HG02852 (cell line): ENCODE measurements around the gene KASH5.
"Not testable (repeated sequence)": the region's sequence is repeated elsewhere in the genome, so short reads cannot be mapped to it uniquely, and the experiment has no call there.

ENCODE experiments used
- ATAC-seq: cut with Tn5 transposase; IDR thresholded peaks from one replicate; pipeline ENCODE4 v1.9.1; 2021; ENCODE audit warnings: mild to moderate bottlenecking, moderate library complexity; ENCODE audit not compliant: unreplicated experiment

Gene KASH5

DNA sequence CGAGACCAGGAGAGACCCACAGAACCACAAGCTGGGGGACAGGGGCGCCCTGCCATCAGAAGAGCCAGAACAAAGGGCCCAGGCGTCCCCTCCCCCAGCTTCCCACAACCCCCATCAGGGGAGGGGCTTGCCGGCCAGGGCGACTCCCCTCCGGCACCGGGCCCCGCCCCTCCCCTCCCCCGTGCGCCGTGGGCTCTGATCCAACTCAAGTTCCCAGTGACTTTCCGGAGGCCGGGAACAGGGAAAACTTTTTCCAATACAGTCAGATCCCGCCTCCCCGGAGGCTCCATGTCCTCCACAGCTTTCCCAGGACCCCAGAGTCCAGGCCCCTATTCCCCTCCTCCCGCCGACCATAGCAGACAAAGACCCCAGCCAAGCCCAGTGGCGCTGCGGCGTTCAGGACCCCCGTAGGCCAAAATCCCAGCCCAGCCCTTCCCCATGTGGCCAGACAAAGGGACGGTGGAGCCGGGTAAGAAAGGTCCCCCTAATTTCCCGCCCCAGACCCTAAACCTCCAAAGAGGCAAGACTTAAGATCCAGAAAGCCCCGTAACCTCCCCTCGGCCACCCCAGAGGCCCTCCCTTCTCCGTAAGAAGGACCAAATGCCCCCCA lies 26.5 kb upstream of the KASH5 start:
- ATAC-seq, result no peak

DNA sequence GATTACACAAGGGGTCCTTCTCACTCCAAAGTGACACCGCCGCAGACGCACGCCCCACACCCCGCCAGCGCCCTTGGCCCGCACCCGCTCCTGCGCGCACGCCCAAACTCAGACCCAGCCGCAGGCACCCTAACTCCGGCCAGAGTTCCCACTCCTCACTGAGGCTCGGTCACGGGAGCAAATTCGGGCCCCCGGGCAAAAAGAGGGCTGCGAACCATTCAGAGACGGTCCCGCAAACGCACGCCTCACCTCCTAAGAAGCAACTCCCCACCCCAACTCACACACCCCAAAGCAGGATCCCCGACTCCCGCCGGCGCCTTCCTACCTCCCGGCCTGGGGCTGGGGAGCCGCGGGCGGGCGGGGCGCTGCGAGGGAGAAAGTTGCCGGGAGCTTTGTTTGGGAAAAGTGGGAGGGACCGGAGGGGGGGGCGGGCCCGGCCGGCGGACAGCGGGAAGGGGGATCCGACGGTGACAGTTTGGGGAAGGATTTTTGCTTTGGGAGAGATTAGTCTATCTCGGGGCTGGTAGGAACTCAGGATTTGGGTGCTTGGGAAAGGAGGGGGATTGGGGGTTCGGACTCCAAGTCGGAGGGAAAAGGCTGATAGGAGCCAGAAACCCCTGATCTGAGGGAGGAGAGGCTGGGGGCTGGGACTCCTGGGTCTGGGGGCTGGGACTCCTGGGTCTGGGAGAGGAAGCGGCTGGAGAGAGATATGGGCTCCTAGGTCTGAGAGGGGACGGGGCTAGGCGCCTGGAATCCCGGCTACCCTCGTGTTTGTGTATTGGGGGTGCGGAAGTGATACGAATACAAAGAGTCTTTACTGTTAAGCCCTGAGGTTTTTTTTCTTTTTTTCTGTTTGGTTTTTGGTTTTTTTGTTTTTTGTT lies 25.8 kb upstream of the KASH5 start, which contains the start of gene TEAD2:
TEAD2 (minus strand) TSS at position 369 of the 881 bp plus-strand sequence. CDS start 2,341 bp downstream, outside the sequence.
- ATAC-seq, result no peak

DNA sequence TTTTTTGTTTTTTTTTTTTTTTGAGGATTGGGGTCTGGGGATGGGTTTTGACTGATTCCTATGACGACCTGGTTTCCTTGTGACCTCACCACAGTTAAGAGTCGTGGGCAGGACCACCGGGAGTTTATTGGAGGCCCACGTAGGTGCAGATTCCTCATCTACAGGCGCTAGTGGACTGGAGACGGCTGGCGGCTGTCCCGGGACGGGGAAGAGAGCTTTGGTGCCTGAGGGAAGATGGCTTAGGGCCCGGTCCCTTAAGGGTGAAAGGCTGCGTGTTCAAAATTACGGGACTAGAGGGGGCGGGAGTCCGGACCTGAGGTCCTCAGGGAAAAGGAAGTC lies 25.2 kb upstream of the KASH5 start:
- no peak for ATAC-seq

DNA sequence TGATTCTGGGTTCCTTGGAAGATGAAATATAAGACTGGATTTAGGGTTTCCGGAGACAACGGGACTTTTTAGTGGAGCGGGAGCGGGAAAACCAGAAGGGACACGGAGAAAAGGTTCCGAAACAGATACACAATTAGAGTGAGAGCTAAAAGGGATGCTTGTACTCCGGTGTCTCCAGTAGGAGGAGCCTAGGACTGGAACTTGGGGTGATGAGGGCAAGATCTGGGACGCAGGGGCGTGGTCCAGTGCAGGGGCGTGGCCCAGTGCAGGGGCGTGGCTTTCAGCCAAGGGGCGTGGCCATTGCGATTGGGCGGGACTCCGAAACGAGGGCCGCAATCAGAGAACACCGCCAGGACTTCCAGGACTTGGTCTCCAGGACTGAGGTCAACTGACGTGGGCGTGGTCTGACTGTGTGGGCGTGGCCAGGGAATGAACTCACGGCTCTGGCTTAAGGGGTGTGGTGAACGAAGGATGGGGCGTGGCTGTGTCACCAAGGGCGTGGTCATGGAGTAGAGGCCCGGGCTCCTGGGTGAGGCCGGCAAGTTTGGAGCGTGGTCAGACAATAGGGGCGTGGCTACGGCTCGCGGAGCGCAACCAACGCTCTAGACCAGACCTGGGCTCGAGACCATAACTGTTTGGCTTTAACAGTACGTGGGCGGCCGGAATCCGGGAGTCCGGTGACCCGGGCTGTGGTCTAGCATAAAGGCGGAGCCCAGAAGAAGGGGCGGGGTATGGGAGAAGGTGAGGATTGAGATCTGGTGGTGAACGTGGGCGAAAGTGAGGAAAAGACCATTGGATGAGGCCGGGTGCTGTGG lies 24.6 kb upstream of the KASH5 start, which contains the start of gene DKKL1:
DKKL1 (plus strand) TSS at position 610 of the 815 bp plus-strand sequence; CDS start at position 732, 122 bp downstream.
- ATAC-seq, result no peak

DNA sequence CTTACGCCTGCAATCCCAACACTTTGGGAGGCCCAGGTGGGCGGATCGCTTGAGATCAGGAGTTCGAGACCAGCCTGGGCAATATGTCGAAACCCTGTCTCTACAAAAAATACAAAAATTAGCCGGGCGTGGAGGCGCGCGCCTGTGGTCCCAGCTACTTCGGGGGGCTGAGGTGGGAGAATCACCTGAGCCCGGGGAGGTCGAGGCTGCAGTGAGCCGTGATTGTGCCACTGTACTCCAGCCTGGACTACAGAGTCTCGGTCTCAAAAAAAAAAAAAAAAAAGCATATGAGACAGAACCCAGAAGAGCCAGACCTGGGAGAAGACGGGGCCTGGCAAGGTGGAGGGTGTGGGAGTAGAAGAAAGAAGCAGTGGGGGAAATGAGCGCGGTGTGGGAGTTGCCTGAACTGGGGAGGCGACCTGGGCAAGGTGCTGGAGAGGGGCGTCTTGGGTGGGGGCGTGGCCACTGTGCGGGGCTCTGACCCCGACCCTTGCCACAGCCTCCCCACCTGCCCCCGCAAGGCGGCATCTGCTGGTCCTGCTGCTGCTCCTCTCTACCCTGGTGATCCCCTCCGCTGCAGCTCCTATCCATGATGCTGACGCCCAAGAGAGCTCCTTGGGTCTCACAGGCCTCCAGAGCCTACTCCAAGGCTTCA lies 23.8 kb upstream of the KASH5 start:
- ATAC-seq, result no peak

DNA sequence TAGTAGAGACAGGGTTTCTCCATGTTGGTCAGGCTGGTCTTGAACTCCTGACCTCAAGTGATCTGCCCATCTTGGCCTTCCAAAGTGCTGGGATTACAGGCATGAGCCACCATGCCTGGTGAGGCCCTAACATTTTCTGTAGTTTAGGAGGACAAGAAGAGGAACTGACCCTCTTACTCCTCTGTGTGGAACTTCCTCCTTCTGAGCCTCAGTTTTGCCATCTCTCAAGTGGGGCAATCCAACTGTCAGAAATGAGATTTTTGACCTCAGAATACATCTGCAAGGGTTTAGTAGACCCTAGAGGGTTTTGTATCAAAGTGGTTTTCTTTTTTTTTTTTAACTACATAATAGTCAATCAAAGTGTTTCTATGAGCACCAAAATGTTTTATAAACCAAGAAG lies 21.9 kb upstream of the KASH5 start:
- no peak for ATAC-seq

DNA sequence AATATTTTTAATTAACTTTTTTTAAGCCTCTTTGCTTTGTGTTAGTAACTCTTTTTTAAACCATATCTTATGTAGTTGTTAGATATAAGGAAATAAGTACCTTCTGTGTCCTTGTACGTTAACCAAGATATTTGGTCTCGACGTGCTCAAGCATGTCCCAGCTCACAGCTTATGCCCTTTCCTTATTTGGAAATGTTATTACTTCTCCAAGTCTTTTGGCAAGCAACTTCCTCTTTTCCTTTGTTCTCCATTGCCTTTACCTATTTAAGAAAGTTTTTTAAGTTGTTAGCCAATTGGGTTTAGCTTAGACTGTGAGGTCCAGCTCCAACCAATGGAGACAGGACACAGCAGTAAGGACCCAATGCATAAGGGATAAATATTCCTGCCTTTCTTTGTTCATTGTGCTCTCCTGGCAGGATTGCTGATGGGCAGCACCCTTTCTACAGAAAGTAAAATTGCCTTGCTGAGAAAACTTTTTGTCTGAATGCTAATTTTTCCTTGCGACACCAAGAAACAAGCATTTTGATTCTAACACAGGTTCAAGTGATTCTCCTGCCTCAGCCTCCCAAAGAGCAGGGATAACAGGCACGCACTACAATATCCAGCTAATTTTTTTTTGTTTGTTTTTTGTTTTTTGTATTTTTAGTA lies 19.2 kb upstream of the KASH5 start:
- no peak for ATAC-seq

DNA sequence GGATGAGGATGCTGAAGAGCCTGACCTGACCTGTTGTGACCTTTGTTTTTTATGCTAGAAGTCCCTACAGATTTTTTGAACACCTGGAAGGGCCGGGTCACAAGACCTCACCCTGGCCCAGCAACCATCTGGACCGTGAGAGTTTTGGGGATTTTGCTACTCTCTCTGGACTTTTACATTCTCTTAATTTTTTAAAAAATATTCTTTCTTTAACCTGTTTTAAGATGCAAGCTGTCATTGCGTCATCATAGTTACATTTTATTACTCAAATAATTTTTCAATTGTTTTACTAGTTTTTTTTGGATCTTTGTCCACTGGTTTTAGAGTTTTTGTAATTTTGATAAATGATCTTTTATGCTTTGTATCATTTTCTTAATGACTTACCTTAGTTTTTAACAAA lies 16.9 kb upstream of the KASH5 start:
- ATAC-seq, result no peak

DNA sequence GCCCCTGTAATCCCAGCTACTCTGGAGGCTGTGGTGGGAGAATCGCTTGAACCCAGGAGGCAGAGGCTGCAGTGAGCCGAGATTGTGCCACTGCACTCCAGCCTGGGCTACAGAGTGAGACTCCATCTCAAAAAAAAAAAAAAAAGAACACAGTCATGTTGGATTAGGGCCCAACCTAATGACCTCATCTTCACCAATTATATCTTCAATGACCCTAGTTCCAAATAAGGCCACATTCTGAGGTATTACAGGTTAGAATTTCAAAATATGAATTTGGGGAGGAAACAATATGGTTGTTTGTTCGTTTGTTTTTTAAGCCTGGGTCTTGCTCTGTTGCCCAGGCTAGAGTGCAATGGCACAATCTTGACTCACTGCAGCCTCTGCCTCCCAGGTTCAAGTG lies 14.9 kb upstream of the KASH5 start:
- not testable (repeated sequence) for ATAC-seq

DNA sequence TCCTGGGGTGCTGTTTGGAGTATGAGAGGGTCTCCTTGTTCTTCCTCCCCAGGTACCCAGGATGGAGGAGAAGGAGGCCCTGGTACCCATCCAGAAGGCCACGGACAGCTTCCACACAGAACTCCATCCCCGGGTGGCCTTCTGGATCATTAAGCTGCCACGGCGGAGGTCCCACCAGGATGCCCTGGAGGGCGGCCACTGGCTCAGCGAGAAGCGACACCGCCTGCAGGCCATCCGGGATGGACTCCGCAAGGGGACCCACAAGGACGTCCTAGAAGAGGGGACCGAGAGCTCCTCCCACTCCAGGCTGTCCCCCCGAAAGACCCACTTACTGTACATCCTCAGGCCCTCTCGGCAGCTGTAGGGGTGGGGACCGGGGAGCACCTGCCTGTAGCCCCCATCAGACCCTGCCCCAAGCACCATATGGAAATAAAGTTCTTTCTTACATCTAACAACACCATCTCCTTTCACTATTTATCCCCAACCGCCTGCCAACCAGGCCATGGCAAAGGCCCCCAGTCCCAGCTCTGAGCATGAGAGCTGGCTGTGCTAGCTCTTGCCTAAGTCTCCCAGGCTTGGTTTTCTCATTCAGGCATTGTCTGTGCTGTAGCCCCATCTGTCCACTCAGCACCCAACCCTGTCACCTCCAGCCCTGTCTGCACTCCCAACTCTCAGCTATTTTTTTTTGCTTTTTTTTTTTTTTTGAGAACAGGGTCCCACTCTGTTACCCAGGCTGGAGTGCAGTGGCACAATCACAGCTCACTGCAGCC lies 13.2 kb upstream of the KASH5 start:
- ATAC-seq, result no peak

DNA sequence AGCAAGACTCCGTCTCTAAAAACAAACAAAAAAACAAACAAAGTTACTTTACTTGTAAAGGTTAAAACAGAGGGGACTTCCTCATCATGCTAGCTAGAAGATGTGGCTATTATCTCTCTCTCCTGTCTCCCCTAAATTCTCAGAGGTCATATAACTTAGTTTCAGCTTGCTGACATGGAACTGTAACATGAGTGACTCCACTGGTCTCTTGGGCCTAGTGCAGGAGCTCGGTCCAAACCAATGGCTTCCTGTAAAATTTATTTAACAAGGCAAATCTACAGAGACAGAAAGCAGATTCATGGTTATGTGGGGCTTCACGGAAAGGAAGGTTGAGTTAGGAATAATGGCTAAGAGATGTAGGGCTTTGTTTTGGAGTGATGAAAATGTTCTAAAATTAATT lies 9.5 kb upstream of the KASH5 start:
- no peak for ATAC-seq

DNA sequence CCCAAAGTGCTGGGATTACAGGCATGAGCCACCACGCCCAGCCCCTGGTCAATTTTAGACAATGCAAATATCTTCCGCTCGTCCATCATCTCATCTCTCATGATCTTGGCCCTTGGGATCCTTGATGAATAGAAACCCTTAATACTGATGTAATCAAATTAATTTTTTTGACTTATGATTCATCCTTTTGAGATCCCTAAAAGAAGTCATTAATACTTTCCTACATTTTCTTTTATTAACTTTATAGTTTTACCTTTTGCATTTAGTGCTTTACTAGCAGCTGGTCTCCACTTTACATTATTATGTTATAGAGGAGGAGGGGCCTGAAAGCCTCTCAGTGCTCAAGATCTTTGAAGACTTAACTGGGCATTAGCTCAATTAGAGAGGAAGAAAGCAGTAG lies 7.7 kb upstream of the KASH5 start:
- ATAC-seq, result no peak

DNA sequence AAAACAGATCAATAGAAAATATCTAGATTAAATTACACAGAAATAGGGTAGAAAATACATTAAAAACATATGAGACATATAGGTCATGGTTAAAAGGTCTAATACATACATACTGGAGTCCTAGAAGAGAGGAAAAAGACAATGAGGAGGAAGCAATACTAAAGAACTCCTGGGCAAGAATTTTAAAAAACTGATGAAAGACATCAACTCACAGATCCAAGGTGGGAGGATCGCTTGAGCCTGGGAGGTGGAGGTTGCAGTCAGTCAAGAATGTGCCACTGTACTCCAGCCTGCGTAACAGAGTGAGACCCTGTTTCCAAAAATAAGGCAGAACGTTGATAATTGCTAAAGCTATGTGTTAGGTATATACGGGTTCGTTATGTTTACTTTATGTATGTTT lies 5.4 kb upstream of the KASH5 start:
- no peak for ATAC-seq

DNA sequence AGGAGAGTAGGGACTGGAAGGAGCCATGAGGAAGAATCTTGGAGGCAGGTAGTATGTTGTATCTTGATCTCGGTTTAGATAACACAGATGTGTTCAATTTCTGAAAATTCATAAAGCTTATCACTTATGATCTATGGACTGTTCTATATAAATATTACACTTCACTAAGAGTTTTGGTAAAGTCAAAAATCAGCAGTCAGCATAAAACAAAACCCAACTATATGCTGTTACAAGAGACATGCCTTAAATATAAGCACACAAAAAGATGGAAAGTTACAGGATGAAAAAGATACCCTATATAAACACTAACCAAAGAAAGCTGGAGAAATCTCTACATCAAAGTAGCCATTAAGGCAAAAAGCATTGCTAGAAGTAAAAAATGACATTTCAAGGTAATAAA lies 4.5 kb upstream of the KASH5 start:
- ATAC-seq, result no peak

DNA sequence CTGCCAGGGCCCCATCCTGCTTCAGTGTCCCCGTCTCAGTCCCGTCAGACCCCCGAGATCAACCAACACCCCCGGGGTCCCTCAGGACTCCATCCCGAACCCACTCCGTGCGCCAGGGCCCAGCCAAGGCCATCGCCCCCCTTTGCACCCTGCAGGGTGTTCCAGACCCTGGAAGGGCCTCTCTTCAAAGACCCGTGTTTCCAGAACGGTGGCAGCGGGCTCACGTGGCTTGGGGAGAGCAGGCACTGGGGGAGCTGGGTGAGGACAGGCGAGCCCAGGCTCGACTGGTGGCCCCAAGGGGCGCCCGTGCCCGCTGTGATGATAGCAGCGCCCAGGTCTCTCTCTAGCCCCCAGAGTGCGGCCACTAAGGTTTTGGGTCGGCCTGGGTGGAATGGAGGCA lies 1.4 kb downstream of the KASH5 start:
- no peak for ATAC-seq

DNA sequence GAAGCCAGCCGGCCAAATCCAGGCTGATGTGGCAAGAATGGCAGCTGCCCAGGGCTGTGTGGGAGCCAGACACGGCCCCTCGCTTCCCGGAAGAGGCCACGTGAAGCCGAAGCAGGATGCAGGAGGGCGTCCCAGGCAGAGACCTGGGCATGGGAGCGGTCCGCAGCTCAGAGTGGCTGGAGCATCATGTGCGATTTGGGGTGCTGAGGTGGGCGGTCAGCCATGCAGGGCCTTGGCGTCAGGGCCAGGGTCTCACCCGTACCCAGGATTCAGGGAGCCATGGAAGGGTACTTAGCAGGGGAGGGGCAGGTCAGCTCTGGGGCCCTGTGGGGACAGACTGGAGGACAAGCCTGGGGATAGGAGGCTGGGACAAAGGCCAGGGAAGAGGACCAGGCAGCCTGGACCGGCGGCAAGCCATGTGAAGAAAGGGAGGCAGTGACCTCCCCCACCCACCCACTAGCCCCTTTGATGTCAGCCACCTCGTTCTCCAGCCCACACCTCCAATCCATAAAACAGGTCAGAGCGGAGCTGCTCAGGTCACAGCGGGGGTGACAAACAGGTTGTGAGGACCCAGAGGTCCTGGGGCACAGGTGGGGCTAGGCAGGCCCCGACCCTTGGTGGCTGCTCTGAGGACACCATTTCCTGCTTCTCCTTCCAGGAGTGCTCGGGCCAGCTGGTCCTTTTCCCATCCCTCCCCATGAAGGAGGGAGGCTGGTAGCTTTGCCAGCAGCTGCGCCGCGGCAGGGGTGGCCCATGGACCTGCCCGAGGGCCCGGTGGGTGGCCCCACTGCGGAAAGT lies 2.3 kb downstream of the KASH5 start:
- ATAC-seq, result no peak

DNA sequence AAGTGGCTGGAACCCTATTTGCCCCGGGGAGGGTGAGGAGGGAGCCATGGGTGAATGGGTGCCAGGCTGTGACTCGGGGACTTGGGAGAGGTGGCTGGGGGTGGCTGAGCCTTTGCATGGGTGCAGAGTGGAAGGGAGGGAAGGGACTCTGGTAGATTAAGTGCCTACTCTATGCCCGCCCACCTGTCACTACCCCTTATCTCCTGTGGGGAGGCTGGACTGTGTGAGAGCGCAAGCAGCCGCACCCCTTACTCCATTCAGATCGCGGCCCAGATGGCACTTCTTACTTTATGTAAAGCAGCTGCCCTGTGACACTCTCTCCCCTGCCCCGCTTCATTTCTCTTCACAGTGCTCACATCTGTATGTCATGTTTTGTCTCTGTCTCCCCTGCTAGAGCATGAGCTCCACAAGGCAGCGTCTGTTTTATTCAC lies 2.9 kb downstream of the KASH5 start:
- no peak for ATAC-seq

DNA sequence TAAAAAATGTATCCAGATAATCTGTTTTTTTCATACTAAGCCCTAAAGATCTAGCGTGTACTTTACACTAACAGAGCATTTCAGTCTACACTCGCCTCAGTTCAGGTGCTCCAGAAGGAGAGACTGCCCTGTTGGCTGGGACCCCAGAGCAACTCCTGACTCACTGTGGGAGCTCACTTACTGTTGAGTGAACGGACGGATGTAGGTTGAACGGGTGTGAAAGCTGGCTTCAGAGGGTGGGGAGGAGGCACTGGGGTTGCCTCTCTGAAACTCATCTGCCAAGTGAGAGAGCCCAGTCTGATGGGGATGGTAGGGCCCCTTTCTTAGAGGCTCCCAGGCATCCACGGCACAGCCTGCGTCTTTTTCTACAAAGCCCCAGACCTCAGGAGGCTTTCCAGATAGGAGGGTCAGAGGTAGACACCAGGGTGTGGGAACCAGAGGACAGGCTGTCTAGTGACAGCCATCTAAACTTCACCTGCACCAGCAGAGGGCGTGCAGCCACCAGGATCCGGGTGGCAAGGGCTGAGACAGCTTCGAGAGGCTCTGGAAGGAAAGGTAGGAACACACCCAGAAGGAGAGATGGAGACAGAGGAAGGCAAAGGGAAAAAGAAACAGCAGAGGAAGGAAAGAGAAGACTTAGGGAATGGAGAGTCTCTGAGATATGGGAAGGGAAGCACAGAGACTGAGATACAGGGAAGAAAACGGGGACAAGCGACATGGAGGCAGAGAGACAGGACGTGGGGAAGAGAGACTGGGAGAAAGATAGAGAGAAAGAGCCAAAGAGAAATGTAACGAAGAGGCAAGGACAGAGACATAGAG lies 3.7 kb downstream of the KASH5 start:
- ATAC-seq, result no peak
